ENCODE measurements around the gene KCTD16. TPM values are rescaled to one million over a fixed set of nuclear protein-coding genes. Genes with fewer than 3 reads are reported as not detected.

The KCTD16 gene
- polyA plus RNA-seq, 1 donor (not counting 4 experiments of a cell fraction or from before 2014, with no cell fraction given) = 0.04 TPM

DNA sequence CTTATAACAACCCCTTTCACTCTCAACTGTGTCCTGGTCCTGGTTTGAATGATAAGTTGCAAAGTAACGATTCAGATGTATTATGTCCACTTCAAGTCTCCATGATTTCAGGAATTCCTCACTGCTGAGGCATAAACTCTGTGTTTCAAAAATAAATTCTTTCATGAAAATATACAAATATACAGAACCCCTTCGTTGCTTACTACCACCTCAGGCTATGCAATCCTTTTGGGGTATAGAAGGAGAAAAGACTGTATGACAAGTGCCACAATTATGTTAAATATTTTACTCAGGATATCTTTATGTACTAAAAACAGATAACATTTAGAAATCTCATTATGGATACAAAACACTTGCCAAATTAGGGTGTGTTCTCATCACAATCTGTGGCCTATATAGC, 190.7 kb downstream of the KCTD16 start:
- dilution Hi-C loops (cut with MboI; ENCODE audit: extremely low pct_ligation_motif_present, low sequenced_read_pairs) = no loop called here
- TF ChIP-seq, protein P1, sequence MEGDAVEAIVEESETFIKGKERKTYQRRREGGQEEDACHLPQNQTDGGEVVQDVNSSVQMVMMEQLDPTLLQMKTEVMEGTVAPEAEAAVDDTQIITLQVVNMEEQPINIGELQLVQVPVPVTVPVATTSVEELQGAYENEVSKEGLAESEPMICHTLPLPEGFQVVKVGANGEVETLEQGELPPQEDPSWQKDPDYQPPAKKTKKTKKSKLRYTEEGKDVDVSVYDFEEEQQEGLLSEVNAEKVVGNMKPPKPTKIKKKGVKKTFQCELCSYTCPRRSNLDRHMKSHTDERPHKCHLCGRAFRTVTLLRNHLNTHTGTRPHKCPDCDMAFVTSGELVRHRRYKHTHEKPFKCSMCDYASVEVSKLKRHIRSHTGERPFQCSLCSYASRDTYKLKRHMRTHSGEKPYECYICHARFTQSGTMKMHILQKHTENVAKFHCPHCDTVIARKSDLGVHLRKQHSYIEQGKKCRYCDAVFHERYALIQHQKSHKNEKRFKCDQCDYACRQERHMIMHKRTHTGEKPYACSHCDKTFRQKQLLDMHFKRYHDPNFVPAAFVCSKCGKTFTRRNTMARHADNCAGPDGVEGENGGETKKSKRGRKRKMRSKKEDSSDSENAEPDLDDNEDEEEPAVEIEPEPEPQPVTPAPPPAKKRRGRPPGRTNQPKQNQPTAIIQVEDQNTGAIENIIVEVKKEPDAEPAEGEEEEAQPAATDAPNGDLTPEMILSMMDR (optimal IDR thresholded peaks at IDR 0.05 in 1 of 3, IDR thresholded peaks at IDR 0.05 in 1 of 3, conservative IDR thresholded peaks at IDR 0.05 in 1 of 3; ENCODE audit: extremely low read depth in 1 of 3, insufficient read depth in 2 of 3, low read length in 3 of 3) = no peak
- TF ChIP-seq EZH2 (IDR thresholded peaks at IDR 0.05; ENCODE audit: low read length) = no peak
- H3K79me2 ChIP-seq (ENCODE audit: control insufficient read depth, insufficient read depth, low read length) = no peaks in the 10 kb centered on the region
- no peaks in the 10 kb centered on the region for H3K9me3 ChIP-seq (ENCODE audit: control insufficient read depth, low read depth, low read length)
- FAIRE-seq (no peak), DNase-seq (ENCODE audit: low read depth, low spot score) (no peak)
- H2AFZ ChIP-seq (ENCODE audit: control insufficient read depth, low read length) = no peak overlapping the region
- no peak overlapping the region for H3K4me2 ChIP-seq (ENCODE audit: control insufficient read depth, extremely low read depth, insufficient read depth, low read depth, low read length)
- no peaks in the 10 kb centered on the region for H3K9me1 ChIP-seq (ENCODE audit: control insufficient read depth, extremely low read depth, insufficient read depth, low read length)
- no peak overlapping the region for H3K27ac ChIP-seq (ENCODE audit: control insufficient read depth, insufficient read depth, low read length)
- no peaks in the 10 kb centered on the region for H3K4me1 ChIP-seq (ENCODE audit: control insufficient read depth, extremely low read depth, insufficient read depth, low read length)
- H4K20me1 ChIP-seq (ENCODE audit: control insufficient read depth, extremely low read depth, insufficient read depth, low read length) = no peaks in the 10 kb centered on the region
- H3K36me3 ChIP-seq (ENCODE audit: control insufficient read depth in 2 of 2, extremely low read depth in 1 of 2, insufficient read depth in 2 of 2, low read length in 2 of 2) = no peaks in the 10 kb centered on the region
- no peak overlapping the region for H3K4me3 ChIP-seq (ENCODE audit: control insufficient read depth in 2 of 3, extremely low read depth in 1 of 3, insufficient read depth in 2 of 3, low read depth in 1 of 3, low read length in 3 of 3)
- H3K9ac ChIP-seq (ENCODE audit: control insufficient read depth, extremely low read depth, insufficient read depth, low read length) = no peak overlapping the region
- H3K27me3 ChIP-seq (ENCODE audit: control insufficient read depth, extremely low read depth, insufficient read depth, low read length) = no peaks in the 10 kb centered on the region

DNA sequence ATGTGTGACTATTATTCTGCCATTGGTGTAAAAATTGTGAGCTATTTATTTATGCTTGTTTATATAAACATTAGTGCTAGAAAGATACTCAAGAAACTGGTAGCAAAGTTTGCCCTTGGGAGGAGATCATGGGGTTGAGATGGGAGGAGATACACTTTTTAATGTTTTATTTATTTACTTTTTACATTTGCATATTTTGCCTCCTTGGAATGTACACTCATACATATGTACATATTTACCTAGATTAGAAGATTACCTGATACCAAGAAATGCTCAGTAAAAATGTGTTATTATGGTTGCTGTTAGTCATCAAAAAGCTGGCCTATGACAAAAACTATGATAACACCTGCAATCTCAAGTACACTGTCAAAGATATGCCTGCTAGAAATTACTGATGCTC, 195.2 kb downstream of the KCTD16 start:
- no peak for DNase-seq (ENCODE audit: low read depth, low spot score)
- H3K36me3 ChIP-seq (ENCODE audit: control insufficient read depth in 2 of 2, extremely low read depth in 1 of 2, insufficient read depth in 2 of 2, low read length in 2 of 2) = no peaks in the 10 kb centered on the region
- H3K4me2 ChIP-seq (ENCODE audit: control insufficient read depth, extremely low read depth, insufficient read depth, low read depth, low read length) = no peak overlapping the region
- H3K9me3 ChIP-seq (ENCODE audit: control insufficient read depth, low read depth, low read length) = no peaks in the 10 kb centered on the region
- no peaks in the 10 kb centered on the region for H3K9me1 ChIP-seq (ENCODE audit: control insufficient read depth, extremely low read depth, insufficient read depth, low read length)
- H3K9ac ChIP-seq (ENCODE audit: control insufficient read depth, extremely low read depth, insufficient read depth, low read length) = no peak overlapping the region
- H2AFZ ChIP-seq (ENCODE audit: control insufficient read depth, low read length) = no peak overlapping the region
- H3K4me3 ChIP-seq (ENCODE audit: control insufficient read depth in 2 of 3, extremely low read depth in 1 of 3, insufficient read depth in 2 of 3, low read depth in 1 of 3, low read length in 3 of 3) = no peak overlapping the region
- H3K27ac ChIP-seq (ENCODE audit: control insufficient read depth, insufficient read depth, low read length) = no peak overlapping the region
- no peaks in the 10 kb centered on the region for H3K27me3 ChIP-seq (ENCODE audit: control insufficient read depth, extremely low read depth, insufficient read depth, low read length)
- no peak for TF ChIP-seq EZH2 (IDR thresholded peaks at IDR 0.05; ENCODE audit: low read length)
- TF ChIP-seq, protein P1 (optimal IDR thresholded peaks at IDR 0.05 in 1 of 3, IDR thresholded peaks at IDR 0.05 in 1 of 3, conservative IDR thresholded peaks at IDR 0.05 in 1 of 3; ENCODE audit: extremely low read depth in 1 of 3, insufficient read depth in 2 of 3, low read length in 3 of 3) = no peak
- H3K4me1 ChIP-seq (ENCODE audit: control insufficient read depth, extremely low read depth, insufficient read depth, low read length) = no peaks in the 10 kb centered on the region
- dilution Hi-C loops (cut with MboI; ENCODE audit: extremely low pct_ligation_motif_present, low sequenced_read_pairs) = no loop called here
- no peaks in the 10 kb centered on the region for H3K79me2 ChIP-seq (ENCODE audit: control insufficient read depth, insufficient read depth, low read length)
- FAIRE-seq = no peak
- H4K20me1 ChIP-seq (ENCODE audit: control insufficient read depth, extremely low read depth, insufficient read depth, low read length) = no peaks in the 10 kb centered on the region
